Stimulated activated naive CD4-positive, alpha-beta T cell treated with Interleukin-2 at 50 U/mL for 16 hours (primary cell): Measurements from ENCODE around the gene UBE2Q2.
"Not testable (repeated sequence)": the region's sequence is repeated elsewhere in the genome, so short reads cannot be mapped to it uniquely, and the experiment has no call there.

Experiments used
- DNase-seq: peaks from one replicate; lab custom pipeline; 2025; lab: John Stamatoyannopoulos, UW

The UBE2Q2 gene

GRCh38 chr15:75864213-75865059 is 21.2 kb downstream of the UBE2Q2 start:
- DNase-seq: no peak

GRCh38 chr15:75866045-75866444 is 22.8 kb downstream of the UBE2Q2 start:
- DNase-seq: not testable (repeated sequence)

GRCh38 chr15:75866916-75867315 is 23.7 kb downstream of the UBE2Q2 start:
- no peak for DNase-seq

GRCh38 chr15:75867449-75867848 is 24.2 kb downstream of the UBE2Q2 start:
- no peak for DNase-seq

GRCh38 chr15:75868019-75868418 is 24.8 kb downstream of the UBE2Q2 start:
- DNase-seq: no peak

- DNase-seq: no peak
Measured at GRCh38 chr15:75869446-75869845, 26.2 kb downstream of the UBE2Q2 start.

GRCh38 chr15:75871589-75871988 is 28.3 kb downstream of the UBE2Q2 start:
- DNase-seq: not testable (repeated sequence)

- no peak for DNase-seq
Measured at GRCh38 chr15:75872403-75872990, 29.2 kb downstream of the UBE2Q2 start.

- no peak for DNase-seq
Measured at GRCh38 chr15:75884041-75884440, 40.8 kb downstream of the UBE2Q2 start.

GRCh38 chr15:75887178-75887577 is 43.9 kb downstream of the UBE2Q2 start:
- DNase-seq: no peak

GRCh38 chr15:75891895-75892294 is 48.6 kb downstream of the UBE2Q2 start:
- no peak for DNase-seq

GRCh38 chr15:75895731-75896130 is 52.5 kb downstream of the UBE2Q2 start:
- no peak for DNase-seq

- DNase-seq: no peak
Measured at GRCh38 chr15:75900577-75900976, 57.3 kb downstream of the UBE2Q2 start.

- no peak for DNase-seq
Measured at GRCh38 chr15:75902129-75902557, 58.9 kb downstream of the UBE2Q2 start.

- DNase-seq: peak; percentile 87
Measured at GRCh38 chr15:75903331-75904239, 60.3 kb downstream of the UBE2Q2 start, which contains the start of gene FBXO22. Gene FBXO22, plus strand, starts transcription at chr15:75903878. Its CDS starts 86 bp downstream, at chr15:75903964.

GRCh38 chr15:75905231-75905630 is 62.0 kb downstream of the UBE2Q2 start:
- no peak for DNase-seq

- not testable (repeated sequence) for DNase-seq
Measured at GRCh38 chr15:75910355-75910754, 67.1 kb downstream of the UBE2Q2 start.

GRCh38 chr15:75916978-75917377 is 73.7 kb downstream of the UBE2Q2 start:
- no peak for DNase-seq

GRCh38 chr15:75918135-75918534 is 74.9 kb downstream of the UBE2Q2 start:
- DNase-seq: no peak

GRCh38 chr15:75920079-75920478 is 76.8 kb downstream of the UBE2Q2 start:
- no peak for DNase-seq

GRCh38 chr15:75921732-75922703 is 78.8 kb downstream of the UBE2Q2 start:
- DNase-seq: no peak
